Measurements from ENCODE around the gene SCAMP1.

SCAMP1 gene

DNA sequence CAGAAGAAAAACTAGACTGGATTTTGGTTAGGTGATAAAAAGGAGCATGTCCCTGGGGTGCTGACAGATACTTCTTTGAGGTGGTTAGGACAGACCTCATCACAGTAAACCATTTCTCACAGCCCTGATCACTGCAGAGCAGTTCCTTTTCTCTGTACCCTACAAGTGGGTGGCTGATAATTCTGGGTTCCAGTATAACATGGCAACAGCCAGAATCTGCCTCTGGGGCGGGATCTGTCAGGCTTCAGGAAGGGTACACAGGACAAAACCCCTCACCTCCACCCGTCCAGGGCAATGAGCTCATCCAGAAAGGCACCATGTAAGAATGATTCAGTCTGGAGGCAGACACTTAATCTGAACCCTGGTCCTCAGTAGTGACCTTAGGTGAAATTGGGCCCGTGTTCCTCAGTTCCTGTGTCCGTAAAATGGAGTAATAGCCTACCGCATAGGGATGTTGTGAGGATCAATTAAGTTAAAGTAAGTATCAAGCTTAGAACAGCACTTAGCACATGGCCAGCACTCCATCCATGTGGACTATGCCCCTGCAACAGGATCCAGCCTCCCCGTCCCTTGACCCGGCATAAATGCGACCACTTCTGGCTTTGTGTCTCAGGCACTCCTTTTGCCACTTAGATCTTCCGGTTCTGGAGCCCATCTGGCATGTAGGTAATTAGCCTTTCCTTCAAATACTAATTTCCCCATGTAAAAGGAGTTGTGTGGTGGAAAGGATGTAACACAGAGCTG is 159.0 kb downstream of the SCAMP1 start:
- H3K4me3 ChIP-seq (ENCODE audit: low read depth, low read length): no peak overlapping the region
- no peak for DNase-seq (ENCODE audit: low read depth)
- TF ChIP-seq, protein P1, sequence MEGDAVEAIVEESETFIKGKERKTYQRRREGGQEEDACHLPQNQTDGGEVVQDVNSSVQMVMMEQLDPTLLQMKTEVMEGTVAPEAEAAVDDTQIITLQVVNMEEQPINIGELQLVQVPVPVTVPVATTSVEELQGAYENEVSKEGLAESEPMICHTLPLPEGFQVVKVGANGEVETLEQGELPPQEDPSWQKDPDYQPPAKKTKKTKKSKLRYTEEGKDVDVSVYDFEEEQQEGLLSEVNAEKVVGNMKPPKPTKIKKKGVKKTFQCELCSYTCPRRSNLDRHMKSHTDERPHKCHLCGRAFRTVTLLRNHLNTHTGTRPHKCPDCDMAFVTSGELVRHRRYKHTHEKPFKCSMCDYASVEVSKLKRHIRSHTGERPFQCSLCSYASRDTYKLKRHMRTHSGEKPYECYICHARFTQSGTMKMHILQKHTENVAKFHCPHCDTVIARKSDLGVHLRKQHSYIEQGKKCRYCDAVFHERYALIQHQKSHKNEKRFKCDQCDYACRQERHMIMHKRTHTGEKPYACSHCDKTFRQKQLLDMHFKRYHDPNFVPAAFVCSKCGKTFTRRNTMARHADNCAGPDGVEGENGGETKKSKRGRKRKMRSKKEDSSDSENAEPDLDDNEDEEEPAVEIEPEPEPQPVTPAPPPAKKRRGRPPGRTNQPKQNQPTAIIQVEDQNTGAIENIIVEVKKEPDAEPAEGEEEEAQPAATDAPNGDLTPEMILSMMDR (IDR thresholded peaks at IDR 0.05; ENCODE audit: control insufficient read depth, extremely low read depth, insufficient read depth): no peak

DNA sequence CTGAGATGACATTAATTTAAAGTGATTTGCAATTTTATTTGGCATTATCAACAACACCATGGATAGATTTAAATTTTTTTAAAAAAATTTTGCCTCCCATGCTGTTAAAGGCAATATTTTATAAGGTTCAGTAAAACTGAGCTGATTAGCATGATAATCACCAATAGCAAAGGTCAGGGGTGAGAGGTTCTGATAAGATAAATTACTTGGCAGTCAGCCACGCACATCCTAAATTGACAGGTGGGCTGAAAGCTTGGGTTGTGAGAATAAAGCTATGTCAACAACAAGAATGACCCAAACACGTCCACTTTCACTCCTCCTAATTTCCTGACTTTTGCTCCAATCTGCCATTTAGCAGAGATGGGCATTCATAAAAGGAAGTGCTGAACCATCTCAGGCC is 161.0 kb downstream of the SCAMP1 start:
- DNase-seq (ENCODE audit: low read depth): no peak
- TF ChIP-seq, protein P1 (IDR thresholded peaks at IDR 0.05; ENCODE audit: control insufficient read depth, extremely low read depth, insufficient read depth): no peak

DNA sequence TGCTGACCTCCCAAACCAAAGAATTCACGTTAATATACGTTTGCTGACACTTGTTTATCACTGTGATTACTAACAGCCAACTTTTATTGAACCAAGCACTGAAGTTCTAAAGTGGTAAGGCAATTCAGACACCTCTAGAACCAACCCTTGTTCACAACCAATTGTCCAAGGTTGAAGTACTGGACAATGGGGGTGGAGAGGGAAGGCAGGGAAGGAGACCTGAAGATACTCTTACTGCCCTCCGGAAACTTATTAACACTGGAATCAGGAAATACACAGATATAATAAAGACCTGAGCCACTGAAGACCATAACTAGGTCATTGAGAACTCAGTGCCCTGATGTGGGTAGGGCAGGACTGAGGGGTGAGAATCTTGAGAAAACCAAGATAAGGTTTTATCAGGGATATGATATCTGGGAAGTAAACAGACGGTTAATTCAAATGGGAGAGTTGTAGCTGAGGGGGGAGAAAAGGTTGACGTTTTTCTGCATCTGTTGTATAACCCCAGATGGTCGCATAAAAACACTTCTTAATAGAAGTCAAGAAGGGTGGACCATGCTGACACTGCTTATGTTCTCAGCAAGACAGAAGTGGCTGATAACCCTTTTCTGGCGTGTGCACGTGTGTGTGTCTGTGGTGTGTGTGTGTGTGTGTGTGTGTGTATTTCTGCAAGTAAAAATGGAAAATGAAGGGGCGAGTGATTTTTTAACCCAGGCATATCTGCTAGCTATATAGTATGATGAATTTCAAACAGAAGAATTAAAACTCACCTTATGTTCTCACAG is 162.3 kb downstream of the SCAMP1 start:
- H3K4me3 ChIP-seq (ENCODE audit: low read depth, low read length): no peak overlapping the region
- no peak for DNase-seq (ENCODE audit: low read depth)
- TF ChIP-seq, protein P1 (IDR thresholded peaks at IDR 0.05; ENCODE audit: control insufficient read depth, extremely low read depth, insufficient read depth): no peak

More for the DNA sequence above, 161.0 kb downstream of the SCAMP1 start:
- H3K4me3 ChIP-seq (ENCODE audit: low read depth, low read length): no peak overlapping the region

DNA sequence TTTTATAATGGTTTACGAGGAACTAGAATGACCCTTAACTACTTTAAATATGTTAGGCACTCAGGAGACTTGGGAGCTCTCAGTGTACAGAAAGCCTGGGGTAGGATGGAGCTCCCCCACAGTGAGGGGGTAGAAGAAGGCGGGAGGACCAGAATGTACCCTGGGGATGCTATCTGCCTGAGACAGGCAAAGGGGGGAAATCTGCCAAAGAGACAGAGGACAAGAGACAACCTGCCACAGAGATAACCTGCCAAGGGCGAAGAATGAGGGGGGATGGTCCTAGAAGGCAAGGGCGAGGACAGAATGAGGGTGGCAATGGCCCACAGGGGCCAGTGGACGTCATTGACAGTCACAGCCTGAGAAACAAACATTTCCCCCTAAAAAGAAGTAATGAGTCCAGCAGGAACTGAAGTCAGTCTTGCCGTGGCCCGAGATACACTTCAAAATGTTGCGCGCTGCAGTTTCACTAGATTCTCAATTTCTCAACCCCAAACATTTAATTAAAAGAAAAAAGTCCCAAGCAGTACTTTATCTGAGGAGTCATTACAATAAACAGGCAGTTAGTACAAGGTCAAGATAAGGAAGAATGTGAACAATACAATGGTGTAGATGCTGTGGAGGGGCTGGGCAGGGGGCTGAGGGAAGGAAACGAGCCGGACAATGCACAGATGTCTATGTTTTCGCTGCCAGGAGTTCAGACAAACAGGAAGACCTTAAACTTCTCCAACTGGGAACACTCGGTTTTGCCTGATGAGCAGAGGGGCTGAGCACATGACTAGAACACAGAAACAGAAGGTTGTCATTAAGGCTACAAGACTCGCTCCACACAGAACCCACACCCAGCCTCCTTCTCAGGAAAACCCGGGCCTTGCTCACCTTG is 163.1 kb downstream of the SCAMP1 start:
- no peak for DNase-seq (ENCODE audit: low read depth)
- H3K4me3 ChIP-seq (ENCODE audit: low read depth, low read length): no peak overlapping the region
- TF ChIP-seq, protein P1 (IDR thresholded peaks at IDR 0.05; ENCODE audit: control insufficient read depth, extremely low read depth, insufficient read depth): no peak

DNA sequence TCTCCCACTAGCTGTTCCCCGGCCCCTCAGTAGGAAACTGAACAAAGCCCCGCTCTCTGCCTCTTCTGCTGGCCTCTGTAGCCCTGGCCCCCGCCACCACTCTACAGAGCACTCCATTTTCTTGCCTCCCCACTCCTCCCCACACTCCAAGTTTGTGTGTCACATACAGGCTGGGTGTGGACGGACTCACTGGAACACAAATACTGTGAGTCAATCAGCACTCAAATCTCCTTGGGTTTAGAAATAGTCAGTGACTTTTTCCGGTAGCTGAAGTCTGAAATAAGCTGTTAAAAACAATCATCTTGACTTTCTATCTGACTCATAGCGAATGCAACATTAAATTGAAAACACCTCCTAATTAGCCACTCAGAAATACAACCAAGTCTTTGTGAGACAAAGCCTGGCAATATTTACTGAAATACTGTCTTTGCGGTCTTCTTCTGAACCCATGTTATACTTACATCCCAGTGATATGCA is 165.7 kb downstream of the SCAMP1 start:
- no peak overlapping the region for H3K4me3 ChIP-seq (ENCODE audit: low read depth, low read length)
- TF ChIP-seq, protein P1 (IDR thresholded peaks at IDR 0.05; ENCODE audit: control insufficient read depth, extremely low read depth, insufficient read depth): no peak
- no peak for DNase-seq (ENCODE audit: low read depth)

DNA sequence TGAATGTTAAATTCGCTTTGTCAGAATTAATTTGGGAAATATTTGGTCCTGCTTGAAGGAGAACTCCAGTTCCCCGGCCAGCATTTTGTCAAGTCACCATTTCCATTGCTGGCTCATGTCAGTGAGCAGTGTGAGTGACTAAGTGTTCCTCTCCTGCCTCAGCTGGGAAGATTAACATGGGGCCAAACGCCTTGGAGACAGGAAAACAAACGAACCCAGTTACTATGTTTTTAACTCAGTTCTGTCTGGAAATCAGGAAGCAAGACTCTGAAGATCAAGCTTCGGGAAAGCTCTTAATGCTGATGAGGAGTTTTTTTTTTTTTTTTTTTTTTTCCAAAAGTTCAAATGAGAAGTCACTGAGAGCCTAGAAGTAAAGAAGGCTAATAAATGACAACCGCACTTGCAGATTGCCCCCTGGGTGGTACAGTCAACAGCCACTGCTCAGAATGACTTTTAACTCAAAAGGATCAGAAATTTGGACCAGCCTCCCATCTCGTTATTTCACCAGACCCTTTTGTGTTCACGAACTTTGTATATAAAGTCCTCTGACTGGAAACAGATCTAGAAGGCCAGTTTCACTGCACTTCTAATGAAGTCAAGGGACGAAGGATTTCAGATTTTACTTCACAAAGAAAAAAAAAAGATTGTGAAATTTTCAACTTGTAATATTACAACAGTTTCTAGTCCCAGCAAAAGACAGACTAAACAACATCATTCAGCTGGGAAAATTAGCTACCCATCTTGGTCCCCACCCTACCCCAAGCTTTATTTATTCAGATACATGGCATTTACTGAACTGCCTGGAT is 166.8 kb downstream of the SCAMP1 start:
- no peak overlapping the region for H3K4me3 ChIP-seq (ENCODE audit: low read depth, low read length)
- TF ChIP-seq, protein P1 (IDR thresholded peaks at IDR 0.05; ENCODE audit: control insufficient read depth, extremely low read depth, insufficient read depth): no peak
- DNase-seq (ENCODE audit: low read depth): no peak

Data from LNCaP clone FGC (cell line).